ENCODE measurements around the gene CHRNB2. TPM values are rescaled to one million over a fixed set of nuclear protein-coding genes. Genes with fewer than 3 reads are reported as not detected.

The CHRNB2 gene
- total and polyA plus RNA-seq, 2 of the 4 experiments (the other 2 are of a cell fraction) = under 0.01 to 0.03 TPM

Other genes with a start within 250 kb of the CHRNB2 start
- gene AQP10, start 246.7 kb upstream of the CHRNB2 start, total RNA-seq (2012; rRNA removed) = not detected in 2 replicates
- not detected in 2 replicates for gene AQP10, start 246.7 kb upstream of the CHRNB2 start, polyA plus RNA-seq (2012; rRNA removed)
- 91.0 and 91.9 TPM in 2 replicates for gene ATP8B2, start 242.3 kb upstream of the CHRNB2 start, total RNA-seq (2012; rRNA removed)
- gene ATP8B2, start 242.3 kb upstream of the CHRNB2 start, polyA plus RNA-seq (2012; rRNA removed) = 79.4 and 86.1 TPM in 2 replicates
- gene IL6R, start 162.4 kb upstream of the CHRNB2 start, total RNA-seq (2012; rRNA removed) = 6.1 and 9.5 TPM in 2 replicates
- gene IL6R, start 162.4 kb upstream of the CHRNB2 start, polyA plus RNA-seq (2012; rRNA removed) = 4.7 and 5.3 TPM in 2 replicates
- gene TDRD10, start 65.6 kb upstream of the CHRNB2 start, total RNA-seq (2012; rRNA removed) = not detected in 2 replicates
- gene TDRD10, start 65.6 kb upstream of the CHRNB2 start, polyA plus RNA-seq (2012; rRNA removed) = not detected in 2 replicates
- not detected in 2 replicates for gene SHE, start 65.4 kb upstream of the CHRNB2 start, total RNA-seq (2012; rRNA removed)
- gene SHE, start 65.4 kb upstream of the CHRNB2 start, polyA plus RNA-seq (2012; rRNA removed) = not detected in 2 replicates
- 24.7 and 25.3 TPM in 2 replicates for gene UBE2Q1, start 9.1 kb upstream of the CHRNB2 start, total RNA-seq (2012; rRNA removed)
- 20.6 and 21.3 TPM in 2 replicates for gene UBE2Q1, start 9.1 kb upstream of the CHRNB2 start, polyA plus RNA-seq (2012; rRNA removed)
- gene ADAR, start 40.4 kb downstream of the CHRNB2 start, total RNA-seq (2012; rRNA removed) = 101 and 131 TPM in 2 replicates
- gene ADAR, start 40.4 kb downstream of the CHRNB2 start, polyA plus RNA-seq (2012; rRNA removed) = 70.9 and 72.2 TPM in 2 replicates